Activated CD8-positive, alpha-beta memory T cell treated with anti-CD3 and anti-CD28 coated beads for 48 hours (primary cell): ENCODE measurements around the gene CELF5.
"Not testable (repeated sequence)": the region's sequence is repeated elsewhere in the genome, so short reads cannot be mapped to it uniquely, and the experiment has no call there.

Experiments
- DNase-seq, 3 experiments: peaks; one replicate each; pipeline ENCODE4 v3.0.0-alpha.2; 2020; ENCODE audit warnings: low read depth in 2 of 3, low spot score in 2 of 3

CELF5 gene

GRCh38 chr19:3319643-3320353, 95.3 kb downstream of the CELF5 start:
- DNase-seq = no peak

GRCh38 chr19:3320354-3320670, 95.9 kb downstream of the CELF5 start:
- DNase-seq = no peak

GRCh38 chr19:3320853-3321252, 96.4 kb downstream of the CELF5 start:
- DNase-seq = no peak

- no peak for DNase-seq
These were observed 97.2 kb downstream of the CELF5 start for GRCh38 chr19:3321696-3322095.

- no peak for DNase-seq
These were observed 97.9 kb downstream of the CELF5 start for GRCh38 chr19:3322199-3322978.

GRCh38 chr19:3323026-3323425, 98.6 kb downstream of the CELF5 start:
- no peak for DNase-seq

- no peak for DNase-seq
These were observed 99.2 kb downstream of the CELF5 start for GRCh38 chr19:3323658-3324057.

- DNase-seq = peak; percentile 50 to 87 (median 86)
These were observed 100.0 kb downstream of the CELF5 start for GRCh38 chr19:3324405-3324856.

- DNase-seq = no peak
These were observed 101.0 kb downstream of the CELF5 start for GRCh38 chr19:3325451-3325850.

- DNase-seq = no peak
These were observed 104.3 kb downstream of the CELF5 start for GRCh38 chr19:3328743-3329142.

- no peak for DNase-seq
These were observed 105.6 kb downstream of the CELF5 start for GRCh38 chr19:3330047-3330446.

GRCh38 chr19:3332232-3332631, 107.8 kb downstream of the CELF5 start:
- not testable (repeated sequence) for DNase-seq

- DNase-seq = no peak
These were observed 108.6 kb downstream of the CELF5 start for GRCh38 chr19:3333020-3333583.

GRCh38 chr19:3333662-3334061, 109.2 kb downstream of the CELF5 start:
- no peak for DNase-seq

- not testable (repeated sequence) for DNase-seq
These were observed 110.4 kb downstream of the CELF5 start for GRCh38 chr19:3334749-3335430.

GRCh38 chr19:3335431-3336350, 111.2 kb downstream of the CELF5 start:
- DNase-seq = no peak

GRCh38 chr19:3336351-3336679, 111.9 kb downstream of the CELF5 start:
- DNase-seq = no peak

- DNase-seq = no peak
These were observed 112.4 kb downstream of the CELF5 start for GRCh38 chr19:3336680-3337523.

- DNase-seq = no peak
These were observed 114.2 kb downstream of the CELF5 start for GRCh38 chr19:3338541-3339181.
